ENCODE measurements around the gene PAQR7.

- TF ChIP-seq POLR2A (IDR thresholded peaks at IDR 0.05), result no peak
- no peak for TF ChIP-seq CTCF (IDR thresholded peaks at IDR 0.05)
Observed at GRCh38 chr1:25843483-25843882, 32.0 kb downstream of the PAQR7 start.
